Karpas-422 (cell line): Measurements from ENCODE around the gene RBMS3. TPM values are rescaled to one million over a fixed set of nuclear protein-coding genes. Genes with fewer than 3 reads are reported as not detected.

ENCODE experiments used
- DNase-seq: peaks from one replicate; pipeline ENCODE4 v3.0.0-alpha.2; 2015
- H2AFZ ChIP-seq: fragments of 200-600 bp; sonication (generic); 2 replicates; pipeline ENCODE4 v1.6.1; 2014; ENCODE audit warnings: antibody characterized with exemption, low read length, mixed read lengths
- H3K27ac ChIP-seq: fragments of 200-600 bp; sonication (generic); 2 replicates; pipeline ENCODE4 v1.5.1; 2014; ENCODE audit warnings: mild to moderate bottlenecking, low read length, moderate library complexity
- H3K27me3 ChIP-seq: fragments of 200-600 bp; sonication (generic); 2 replicates; pipeline ENCODE4 v1.6.1; 2014; ENCODE audit warnings: low read length, mixed read lengths
- H3K36me3 ChIP-seq: fragments of 200-600 bp; sonication (generic); 2 replicates; pipeline ENCODE4 v1.6.1; 2014; ENCODE audit warnings: low read length, mixed read lengths; ENCODE audit not compliant: insufficient read depth
- H3K4me1 ChIP-seq: fragments of 200-600 bp; sonication (generic); 2 replicates; pipeline ENCODE4 v1.6.1; 2014; ENCODE audit warnings: mild to moderate bottlenecking, low read length, mixed read lengths
- H3K4me2 ChIP-seq: fragments of 200-600 bp; sonication (generic); 2 replicates; pipeline ENCODE4 v1.6.1; 2014; ENCODE audit warnings: low read length, low read depth, mild to moderate bottlenecking; ENCODE audit not compliant: poor library complexity, severe bottlenecking
- H3K4me3 ChIP-seq: fragments of 200-600 bp; sonication (generic); 2 replicates; pipeline ENCODE4 v1.5.1; 2014; ENCODE audit warnings: mild to moderate bottlenecking, antibody characterized with exemption, low read length, mixed read lengths
- H3K79me2 ChIP-seq: fragments of 200-600 bp; sonication (generic); 2 replicates; pipeline ENCODE4 v1.6.1; 2014; ENCODE audit warnings: mild to moderate bottlenecking, low read length, mixed read lengths
- H3K9ac ChIP-seq: fragments of 200-600 bp; sonication (generic); 2 replicates; pipeline ENCODE4 v1.6.0; 2014; ENCODE audit warnings: low read length
- H3K9me2 ChIP-seq: fragments of 200-600 bp; sonication (generic), shearing (Covaris generic); replicated peaks from 2 replicates; pipeline ENCODE4 v1.6.0; 2014; ENCODE audit warnings: mild to moderate bottlenecking, low read length, moderate library complexity; ENCODE audit not compliant: insufficient read depth
- H3K9me3 ChIP-seq: fragments of 300-700, 200-600 bp; sonication (generic); 2 replicates; pipeline ENCODE4 v1.6.1; 2014; ENCODE audit warnings: low read length, mixed read lengths
- H4K20me1 ChIP-seq: fragments of 200-600 bp; sonication (generic); 2 replicates; pipeline ENCODE4 v1.6.1; 2014; ENCODE audit warnings: mild to moderate bottlenecking, antibody characterized with exemption, low read length, low read depth; ENCODE audit not compliant: insufficient read depth
- total RNA-seq: library from RNA; depleted of rRNA; stranded (reverse); fragments of >200 nt; shearing (Covaris generic); gene quantifications from 2 replicates; pipeline ENCODE4 v1.2.3, GENCODE V29; 2014; ENCODE audit warnings: low replicate concordance

RBMS3 gene
- total RNA-seq, 1 experiment from 2014 or later, result not detected

DNA sequence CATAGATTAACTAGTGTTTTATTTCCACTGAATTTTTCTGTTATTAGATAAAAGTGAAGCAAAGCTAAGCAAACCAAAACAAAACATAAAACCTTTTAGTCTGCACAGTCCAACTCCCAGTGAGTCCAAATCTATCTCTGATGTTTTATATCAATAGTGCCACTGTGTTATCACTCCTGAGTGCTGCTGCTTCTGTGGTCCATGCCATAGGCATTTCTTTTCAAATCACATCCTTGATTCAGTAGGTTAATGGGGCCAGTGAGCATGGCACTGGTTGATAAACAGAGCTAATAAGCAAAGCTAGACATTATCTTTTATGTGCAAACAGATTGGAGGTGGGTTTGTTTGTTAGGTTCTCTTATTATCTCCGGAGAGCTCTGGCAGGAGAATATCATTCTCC, 30.0 kb downstream of the RBMS3 start:
- H2AFZ ChIP-seq, result no peak overlapping the region
- H3K27me3 ChIP-seq, result no peaks in the 10 kb centered on the region
- H3K36me3 ChIP-seq, result no peaks in the 10 kb centered on the region
- peaks cover 9% of the 10 kb centered on the region for H3K9me3 ChIP-seq
- no peak for DNase-seq
- H3K79me2 ChIP-seq, result no peaks in the 10 kb centered on the region
- H4K20me1 ChIP-seq, result no peaks in the 10 kb centered on the region
- H3K4me1 ChIP-seq, result no peaks in the 10 kb centered on the region
- no peaks in the 10 kb centered on the region; the same call in 1 of the 2 replicates for H3K9me2 ChIP-seq
- no peak overlapping the region for H3K9ac ChIP-seq
- no peak overlapping the region for H3K4me3 ChIP-seq
- H3K27ac ChIP-seq, result no peak overlapping the region
- no peak overlapping the region for H3K4me2 ChIP-seq

DNA sequence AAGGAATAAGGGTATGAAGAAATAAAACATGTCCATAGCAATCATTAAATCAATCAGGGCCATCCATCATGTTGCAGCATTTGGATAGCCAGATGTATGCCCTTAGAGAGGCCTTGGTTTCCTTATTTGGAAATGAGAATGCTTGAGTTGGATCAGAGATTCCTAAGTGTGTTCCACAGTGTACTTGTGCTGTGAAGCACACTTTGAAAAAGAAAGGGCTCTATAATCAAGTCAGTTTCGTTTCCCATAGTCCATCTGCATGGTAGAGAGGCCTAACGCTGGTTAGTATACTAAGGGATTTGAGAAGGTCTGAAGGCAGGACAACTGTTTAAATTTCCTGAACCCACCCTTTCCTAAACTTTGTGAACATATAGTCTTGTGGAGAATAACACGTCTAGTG, 30.9 kb downstream of the RBMS3 start:
- H3K36me3 ChIP-seq, result no peaks in the 10 kb centered on the region
- H4K20me1 ChIP-seq, result no peaks in the 10 kb centered on the region
- no peaks in the 10 kb centered on the region for H3K79me2 ChIP-seq
- no peaks in the 10 kb centered on the region for H3K4me1 ChIP-seq
- peaks cover 9% of the 10 kb centered on the region for H3K9me3 ChIP-seq
- no peak overlapping the region for H3K4me2 ChIP-seq
- H3K27ac ChIP-seq, result no peak overlapping the region
- no peak overlapping the region for H3K9ac ChIP-seq
- no peaks in the 10 kb centered on the region; the same call in 1 of the 2 replicates for H3K9me2 ChIP-seq
- DNase-seq, result no peak
- no peaks in the 10 kb centered on the region for H3K27me3 ChIP-seq
- no peak overlapping the region for H2AFZ ChIP-seq
- H3K4me3 ChIP-seq, result no peak overlapping the region

DNA sequence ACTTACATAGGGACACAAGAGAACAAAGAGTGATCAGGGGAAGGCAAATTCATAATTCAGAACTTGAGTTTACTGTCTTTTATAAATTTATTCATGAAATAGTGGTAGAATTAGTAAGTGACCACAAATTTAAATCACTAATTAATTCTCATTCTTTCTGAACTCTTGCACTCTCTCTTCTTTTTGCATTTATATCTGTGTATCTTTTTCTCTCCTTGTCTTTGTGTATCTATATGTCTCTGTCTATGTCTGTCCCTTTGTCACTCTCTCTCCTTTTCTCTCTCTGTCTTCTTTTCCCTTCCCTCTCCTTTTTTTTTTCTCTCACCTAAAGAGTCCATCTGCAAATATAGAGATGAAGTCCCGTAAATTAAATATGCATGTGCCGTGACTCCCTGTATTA, 31.5 kb downstream of the RBMS3 start:
- H3K9ac ChIP-seq, result no peak overlapping the region
- H3K4me3 ChIP-seq, result no peak overlapping the region
- no peaks in the 10 kb centered on the region for H4K20me1 ChIP-seq
- H3K9me2 ChIP-seq, result no peaks in the 10 kb centered on the region; the same call in 1 of the 2 replicates
- H3K4me1 ChIP-seq, result no peaks in the 10 kb centered on the region
- no peaks in the 10 kb centered on the region for H3K27me3 ChIP-seq
- H2AFZ ChIP-seq, result no peak overlapping the region
- DNase-seq, result no peak
- no peaks in the 10 kb centered on the region for H3K79me2 ChIP-seq
- no peaks in the 10 kb centered on the region for H3K36me3 ChIP-seq
- H3K9me3 ChIP-seq, result peaks cover 7% of the 10 kb centered on the region
- no peak overlapping the region for H3K4me2 ChIP-seq
- no peak overlapping the region for H3K27ac ChIP-seq

DNA sequence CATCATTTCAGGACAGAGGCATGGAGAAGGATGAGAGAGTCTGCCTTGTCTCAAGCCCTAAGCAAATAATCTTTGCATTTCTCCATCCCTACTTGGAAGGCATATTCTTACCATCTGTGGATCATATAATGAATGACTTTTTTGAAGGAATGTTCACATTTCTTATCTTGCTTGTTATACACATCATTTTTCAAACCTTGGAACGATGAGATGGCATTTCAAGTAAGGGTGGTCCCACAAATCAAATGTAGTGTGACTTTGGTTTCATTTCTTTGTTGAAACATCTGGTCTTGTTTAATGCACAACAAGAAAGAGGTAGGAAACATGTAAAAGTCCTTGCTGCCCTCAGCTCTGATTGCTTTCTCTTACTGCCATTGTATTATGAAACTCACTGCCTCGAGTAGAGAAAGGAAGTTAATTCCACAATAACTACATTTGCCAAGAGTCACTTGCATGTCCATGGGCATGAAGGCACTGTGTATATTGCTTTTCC, 32.1 kb downstream of the RBMS3 start:
- H3K4me3 ChIP-seq, result no peak overlapping the region
- no peaks in the 10 kb centered on the region; the same call in 1 of the 2 replicates for H3K9me2 ChIP-seq
- H3K4me1 ChIP-seq, result no peaks in the 10 kb centered on the region
- no peak overlapping the region for H3K27ac ChIP-seq
- H3K36me3 ChIP-seq, result no peaks in the 10 kb centered on the region
- H3K79me2 ChIP-seq, result no peaks in the 10 kb centered on the region
- H3K9me3 ChIP-seq, result peaks cover 6% of the 10 kb centered on the region; the same call in 1 of the 2 replicates
- no peak for DNase-seq
- no peaks in the 10 kb centered on the region for H3K27me3 ChIP-seq
- no peak overlapping the region for H3K4me2 ChIP-seq
- H3K9ac ChIP-seq, result no peak overlapping the region
- H2AFZ ChIP-seq, result no peak overlapping the region
- no peaks in the 10 kb centered on the region for H4K20me1 ChIP-seq

DNA sequence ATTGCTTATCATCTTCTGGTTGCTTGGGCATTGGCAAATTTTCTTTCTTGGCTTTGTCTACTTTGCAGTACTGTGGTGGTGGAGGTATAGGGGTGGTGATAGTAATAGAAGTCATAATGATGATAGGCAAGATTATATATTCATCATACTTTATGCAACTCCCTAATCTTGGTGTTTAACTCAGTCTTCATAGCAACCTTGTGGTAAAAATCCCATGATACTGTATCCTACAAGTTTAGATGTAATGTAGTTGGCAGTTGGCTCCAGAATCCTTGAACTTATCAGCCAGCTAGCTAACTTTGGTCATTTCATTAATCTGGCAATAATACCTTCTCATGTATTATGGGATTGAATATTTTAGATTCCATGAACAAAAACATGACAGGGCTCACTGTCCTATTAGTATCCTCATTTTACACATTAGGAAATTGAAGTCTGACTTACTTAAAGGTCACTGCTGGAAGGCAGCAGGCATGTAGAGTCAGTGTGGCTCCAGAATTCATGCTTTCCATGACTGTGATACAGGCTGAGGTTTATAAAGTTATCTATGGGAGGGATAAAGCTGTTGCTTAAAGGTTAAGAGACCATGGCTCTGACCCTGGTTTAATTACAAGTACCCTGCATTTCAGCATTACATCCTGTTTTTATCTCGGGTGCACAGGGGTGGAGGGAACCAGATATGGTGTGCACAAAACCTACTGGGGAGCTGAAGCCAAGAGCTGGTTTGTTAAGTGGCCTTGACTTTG, 33.3 kb downstream of the RBMS3 start:
- Histone ChIP-seq H3K27me3 (no peaks in the 10 kb centered on the region), H3K79me2 (no peaks in the 10 kb centered on the region), H3K9ac (no peak overlapping the region), H2AFZ (no peak overlapping the region), H3K9me2 (no peaks in the 10 kb centered on the region), H3K4me3 (no peak overlapping the region), H3K27ac (no peak overlapping the region), H4K20me1 (no peaks in the 10 kb centered on the region), H3K9me3 (0 out of 2 replicates have a peak, but pooled peaks cover 3% of the 10 kb centered on the region), H3K4me1 (no peaks in the 10 kb centered on the region), H3K36me3 (no peaks in the 10 kb centered on the region), H3K4me2 (no peak overlapping the region)
- DNase-seq, result no peak

DNA sequence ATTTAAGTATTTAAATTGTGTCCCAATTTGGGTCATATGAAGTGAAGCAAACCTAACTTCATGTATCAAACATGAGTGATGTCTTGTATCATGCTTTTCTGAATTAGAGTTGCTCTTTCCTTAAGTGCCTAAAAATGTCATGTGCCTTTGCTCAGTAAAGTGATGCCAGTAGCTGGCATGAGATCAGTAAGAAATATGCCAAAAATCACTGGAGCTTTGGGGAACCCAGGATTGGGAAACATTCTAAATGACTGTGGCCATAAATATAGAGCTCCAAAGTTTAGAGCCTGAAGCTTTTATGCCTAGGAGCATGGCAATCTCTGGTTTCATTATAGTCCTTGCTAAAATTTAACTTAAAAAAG, 33.8 kb downstream of the RBMS3 start:
- H3K79me2 ChIP-seq, result no peaks in the 10 kb centered on the region
- no peaks in the 10 kb centered on the region for H4K20me1 ChIP-seq
- no peaks in the 10 kb centered on the region for H3K36me3 ChIP-seq
- H3K27ac ChIP-seq, result no peak overlapping the region
- no peak overlapping the region for H3K4me3 ChIP-seq
- H3K9me2 ChIP-seq, result no peaks in the 10 kb centered on the region
- no peak for DNase-seq
- H3K9me3 ChIP-seq, result 0 out of 2 replicates have a peak, but pooled peaks cover 3% of the 10 kb centered on the region
- no peaks in the 10 kb centered on the region for H3K4me1 ChIP-seq
- H3K27me3 ChIP-seq, result no peaks in the 10 kb centered on the region
- H3K9ac ChIP-seq, result no peak overlapping the region
- no peak overlapping the region for H2AFZ ChIP-seq
- H3K4me2 ChIP-seq, result no peak overlapping the region

DNA sequence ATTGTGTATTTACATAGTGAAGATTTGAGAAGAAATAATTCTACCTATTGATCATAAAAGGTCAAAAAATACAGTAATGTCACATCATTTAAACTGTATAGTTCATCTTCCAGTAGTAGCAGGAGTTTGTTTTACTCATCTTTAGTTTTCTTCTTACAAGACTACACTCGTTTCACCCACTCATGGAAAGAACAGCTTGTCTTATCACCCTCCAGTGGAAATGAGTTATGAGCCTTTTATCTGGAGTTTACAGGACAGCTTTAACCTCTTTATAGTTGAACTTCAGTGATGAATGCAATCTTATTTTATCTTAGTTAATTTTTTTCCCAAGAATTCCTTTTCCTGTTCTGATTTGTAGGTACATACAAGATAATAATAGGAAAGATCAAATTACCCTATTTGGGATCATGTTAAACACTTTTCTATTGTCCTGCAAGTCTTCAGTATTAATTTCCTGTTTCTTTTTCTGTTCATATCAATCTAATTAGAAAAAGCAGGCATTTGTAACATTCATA, 36.8 kb downstream of the RBMS3 start:
- no peaks in the 10 kb centered on the region for H3K27me3 ChIP-seq
- H3K36me3 ChIP-seq, result no peaks in the 10 kb centered on the region
- H3K9me2 ChIP-seq, result 0 out of 2 replicates have a peak, but pooled peaks cover 3% of the 10 kb centered on the region
- no peak overlapping the region for H3K27ac ChIP-seq
- no peak for DNase-seq
- no peak overlapping the region for H3K4me3 ChIP-seq
- H4K20me1 ChIP-seq, result no peaks in the 10 kb centered on the region
- H3K79me2 ChIP-seq, result no peaks in the 10 kb centered on the region
- H3K4me2 ChIP-seq, result no peak overlapping the region
- H3K4me1 ChIP-seq, result no peaks in the 10 kb centered on the region
- 0 out of 2 replicates have a peak, but pooled peaks cover 3% of the 10 kb centered on the region for H3K9me3 ChIP-seq
- no peak overlapping the region for H2AFZ ChIP-seq
- H3K9ac ChIP-seq, result no peak overlapping the region

DNA sequence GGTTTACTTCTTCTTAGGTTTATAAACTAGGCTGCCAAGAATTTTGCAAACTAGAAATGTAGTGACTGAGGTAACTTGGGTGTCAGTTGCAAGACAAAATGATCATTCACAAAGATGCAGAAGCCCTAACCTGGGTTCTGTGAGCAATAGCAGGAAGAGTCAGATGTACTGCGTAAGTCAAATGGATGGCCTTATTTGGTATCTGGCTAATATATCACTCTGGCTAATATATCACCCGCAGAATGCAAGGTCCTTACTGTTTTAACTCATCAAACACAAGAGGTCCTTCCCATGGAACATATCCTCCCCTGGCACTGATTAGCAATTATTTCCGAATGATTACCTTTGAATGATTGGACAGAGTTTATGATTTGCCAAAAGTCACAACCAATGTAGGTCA, 37.4 kb downstream of the RBMS3 start:
- Histone ChIP-seq H3K27me3 (no peaks in the 10 kb centered on the region), H4K20me1 (no peaks in the 10 kb centered on the region), H3K79me2 (no peaks in the 10 kb centered on the region), H3K4me3 (no peak overlapping the region), H2AFZ (no peak overlapping the region), H3K9ac (no peak overlapping the region), H3K27ac (no peak overlapping the region), H3K4me1 (no peaks in the 10 kb centered on the region), H3K36me3 (no peaks in the 10 kb centered on the region), H3K9me3 (0 out of 2 replicates have a peak, but pooled peaks cover 3% of the 10 kb centered on the region), H3K9me2 (0 out of 2 replicates have a peak, but pooled peaks cover 3% of the 10 kb centered on the region), H3K4me2 (no peak overlapping the region)
- DNase-seq, result no peak
